Spleen (tissue), 11 donors: ENCODE data around the gene IFNLR1. TPM values are rescaled to one million over a fixed set of nuclear protein-coding genes. Genes with fewer than 3 reads are reported as not detected.

Experiments used
- DNase-seq: peaks from one replicate; pipeline ENCODE4 v3.0.0-alpha.2; 2020
- H3K27ac ChIP-seq, 8 donors: fragments of 200-600 bp; sonication (generic) in 7 of 8; 1 replicate in 4 of 8; 2 replicates in 4 of 8; pipeline versions ENCODE4 v1.5.0 to v1.8.0; 2016 to 2021; ENCODE audit warnings: inconsistent platforms in 4 of 8, mild to moderate bottlenecking in 4 of 8, moderate library complexity in 1 of 8
- H3K27me3 ChIP-seq, 7 donors: fragments of 200-600 bp; sonication (generic) in 6 of 7; replicated peaks in 1 of 7; 1 replicate in 4 of 7; 2 replicates in 3 of 7; pipeline versions ENCODE4 v1.5.0 to v1.8.0; 2016 to 2021; ENCODE audit warnings: inconsistent platforms in 3 of 7, mild to moderate bottlenecking in 1 of 7
- H3K36me3 ChIP-seq, 6 donors: fragments of 200-600 bp; sonication (generic) in 5 of 6; 1 replicate in 4 of 6; 2 replicates in 2 of 6; pipeline versions ENCODE4 v1.5.0 to v1.8.0; 2016 to 2021; ENCODE audit warnings: inconsistent platforms in 2 of 6
- H3K4me1 ChIP-seq, 6 donors: fragments of 200-600 bp; sonication (generic) in 5 of 6; 1 replicate in 3 of 6; 2 replicates in 3 of 6; pipeline versions ENCODE4 v1.5.0 to v1.8.0; 2016 to 2021; ENCODE audit warnings: inconsistent platforms in 3 of 6
- H3K4me3 ChIP-seq, 8 donors: fragments of 200-600 bp; sonication (generic) in 7 of 8; 1 replicate in 4 of 8; 2 replicates in 4 of 8; pipeline versions ENCODE4 v1.5.0 to v1.8.0; 2016 to 2021; ENCODE audit warnings: inconsistent platforms in 4 of 8, mild to moderate bottlenecking in 4 of 8, moderate library complexity in 2 of 8
- H3K9me3 ChIP-seq, 8 donors: fragments of 200-600 bp; sonication (generic) in 7 of 8; 1 replicate in 4 of 8; 2 replicates in 4 of 8; pipeline versions ENCODE4 v1.5.0 to v1.8.0; 2016 to 2021; ENCODE audit warnings: inconsistent platforms in 4 of 8
- POLR2A ChIP-seq, 3 donors: fragments of 450-650 bp; IDR thresholded peaks; one replicate each; pipeline ENCODE4 v1.5.1; 2017; ENCODE audit warnings: antibody characterized with exemption in 3 of 3, mild to moderate bottlenecking in 1 of 3
- POLR2AphosphoS5 ChIP-seq, 3 donors: sonication (generic); formaldehyde crosslinking; IDR thresholded peaks; one replicate each; pipeline ENCODE4 v1.5.1; 2017; ENCODE audit warnings: antibody characterized with exemption in 3 of 3
- WGBS, 5 donors: extraction: QIAGEN DNeasy Blood & Tissue Kit in 3 of 5; methylation state at CpG; one replicate each; pipeline versions ENCODE4 v1.1.5 to v1.1.7; 2013 to 2018; 5-methylcytosine and 5-hydroxymethylcytosine counted together
- intact Hi-C: fragments of 100-400 bp; cut with DNase I; formaldehyde crosslinking; loops from one replicate; pipeline ENCODE4 v1.15.0; 2023; ENCODE audit warnings: low total_unique reads
- polyA plus RNA-seq, 3 donors: library from polyadenylated mRNA; stranded (reverse); fragments of 200-250 nt; gene quantifications; one replicate each; pipeline ENCODE4 v1.2.1, GENCODE V29; 2013
- total RNA-seq, 7 donors: library from RNA; depleted of rRNA in 3 of 7; stranded (reverse); fragments of >200 nt in 3 of 7; fragmentation: NEBNext Ultra II Directional in 4 of 7; extraction: Animal tissue kit (Norgen Biotek cat#: 25700) in 4 of 7; gene quantifications; one replicate each; pipeline versions ENCODE4 v1.1.0 to v1.2.1, GENCODE V29; 2016 to 2021
- TF ChIP-seq, protein P1 (sequence below), 11 experiments: fragments of 200-600 bp in 7 of 11; fragments of 450-650 bp in 4 of 11; sonication (generic) in 4 of 11; IDR thresholded peaks in 8 of 11; conservative IDR thresholded peaks in 3 of 11; 1 replicate in 7 of 11; 2 replicates in 4 of 11; pipeline versions ENCODE4 v1.4.0 to v1.8.0; 2016 to 2021; ENCODE audit warnings: antibody characterized with exemption in 11 of 11, inconsistent platforms in 4 of 11, mild to moderate bottlenecking in 1 of 11
- donor health status: healthy with polysubstance abuse.
- donor health status: DM: no; HTN: no; CAD: no; lungs with moderate emphysema.
- donor health status: DM: no; HTN: no; CAD: no.
- donor health status: Bipolar disorder and iron deficiency.
- donor health status: healthy.
- donor health status: DM: no; HTN: no; CAD: no.
- donor health status: DM: yes; HTN: yes; CAD: no.

IFNLR1 gene
- total and polyA plus RNA-seq, 10 donors, result 1.7 to 8.9 (median 3.6) TPM

DNA sequence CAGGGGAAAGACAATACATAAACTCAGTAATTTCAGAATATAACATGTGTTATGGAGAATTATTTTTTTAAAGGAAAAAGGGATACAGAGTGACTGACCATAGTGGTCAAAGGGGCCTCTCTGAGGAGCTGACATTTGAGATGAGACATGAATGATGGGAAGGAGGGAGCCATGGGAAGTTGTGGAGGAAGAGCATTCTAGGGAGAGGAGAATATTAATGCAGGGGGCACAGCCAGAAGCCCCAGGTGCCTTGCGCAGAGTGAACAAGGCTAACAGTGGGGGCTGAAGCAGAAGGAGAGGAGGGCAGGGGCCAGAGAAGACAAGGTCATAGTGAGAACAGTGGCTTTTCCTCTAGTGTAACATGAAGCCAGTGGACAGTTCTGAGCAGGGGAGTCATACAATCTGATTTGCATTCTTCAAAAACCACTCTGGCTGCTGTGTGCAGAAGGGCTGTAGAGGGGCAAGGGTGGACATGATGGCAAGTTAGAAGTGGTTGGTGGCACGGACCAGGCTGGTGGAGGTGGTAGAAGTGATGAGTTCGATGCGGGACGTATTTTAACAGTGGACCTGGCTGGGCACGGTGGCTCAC is 28.2 kb upstream of the IFNLR1 start:
- Histone ChIP-seq H3K27me3 (peaks cover 0 to 50% (median 11%) of the 10 kb centered on the region in 7 donors), H3K4me1 (no peaks in the 10 kb centered on the region), H3K4me3 (no peak overlapping the region), H3K9me3 (peaks cover 0 to 7% (median 2%) of the 10 kb centered on the region in 8 donors), H3K36me3 (no peaks in the 10 kb centered on the region), H3K27ac (no peak overlapping the region)
- intact Hi-C loops, result no loop called here
- 80 to 88% (median 84%) methylated on average over 6 of the region's 6 CpGs for WGBS, 5 donors
- TF ChIP-seq POLR2AphosphoS5 (IDR thresholded peaks at IDR 0.05), result no peak
- TF ChIP-seq, protein P1, sequence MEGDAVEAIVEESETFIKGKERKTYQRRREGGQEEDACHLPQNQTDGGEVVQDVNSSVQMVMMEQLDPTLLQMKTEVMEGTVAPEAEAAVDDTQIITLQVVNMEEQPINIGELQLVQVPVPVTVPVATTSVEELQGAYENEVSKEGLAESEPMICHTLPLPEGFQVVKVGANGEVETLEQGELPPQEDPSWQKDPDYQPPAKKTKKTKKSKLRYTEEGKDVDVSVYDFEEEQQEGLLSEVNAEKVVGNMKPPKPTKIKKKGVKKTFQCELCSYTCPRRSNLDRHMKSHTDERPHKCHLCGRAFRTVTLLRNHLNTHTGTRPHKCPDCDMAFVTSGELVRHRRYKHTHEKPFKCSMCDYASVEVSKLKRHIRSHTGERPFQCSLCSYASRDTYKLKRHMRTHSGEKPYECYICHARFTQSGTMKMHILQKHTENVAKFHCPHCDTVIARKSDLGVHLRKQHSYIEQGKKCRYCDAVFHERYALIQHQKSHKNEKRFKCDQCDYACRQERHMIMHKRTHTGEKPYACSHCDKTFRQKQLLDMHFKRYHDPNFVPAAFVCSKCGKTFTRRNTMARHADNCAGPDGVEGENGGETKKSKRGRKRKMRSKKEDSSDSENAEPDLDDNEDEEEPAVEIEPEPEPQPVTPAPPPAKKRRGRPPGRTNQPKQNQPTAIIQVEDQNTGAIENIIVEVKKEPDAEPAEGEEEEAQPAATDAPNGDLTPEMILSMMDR (IDR thresholded peaks at IDR 0.05 in 8 of 11, conservative IDR thresholded peaks at IDR 0.05 in 3 of 11), result no peak
- TF ChIP-seq POLR2A (IDR thresholded peaks at IDR 0.05), result no peak
- DNase-seq, result no peak

DNA sequence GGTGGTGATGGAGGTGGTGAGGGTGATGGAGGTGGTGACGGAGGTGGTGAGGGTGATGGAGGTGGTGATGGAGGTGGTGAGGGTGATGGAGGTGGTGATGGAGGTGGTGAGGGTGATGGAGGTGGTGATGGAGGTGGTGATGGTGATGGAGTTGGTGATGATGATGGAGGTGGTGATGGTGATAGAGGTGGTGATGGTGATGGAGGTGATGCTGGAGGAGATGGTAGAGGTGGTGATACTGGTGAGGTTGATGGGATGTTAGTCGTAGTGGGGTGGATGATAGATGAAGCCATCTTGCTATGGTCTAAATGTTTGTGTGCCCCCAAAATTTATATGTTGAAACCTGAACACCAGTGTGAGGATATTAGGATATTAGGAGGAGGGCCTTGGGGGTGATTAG is 25.3 kb upstream of the IFNLR1 start:
- 42 to 98% (median 90%) methylated on average over 1 to 2 of the region's 2 CpGs for WGBS, 5 donors
- H3K4me1 ChIP-seq, result no peaks in the 10 kb centered on the region
- TF ChIP-seq POLR2A (IDR thresholded peaks at IDR 0.05) (no peak), POLR2AphosphoS5 (IDR thresholded peaks at IDR 0.05) (no peak)
- TF ChIP-seq, protein P1 (IDR thresholded peaks at IDR 0.05 in 8 of 11, conservative IDR thresholded peaks at IDR 0.05 in 3 of 11), result no peak

DNA sequence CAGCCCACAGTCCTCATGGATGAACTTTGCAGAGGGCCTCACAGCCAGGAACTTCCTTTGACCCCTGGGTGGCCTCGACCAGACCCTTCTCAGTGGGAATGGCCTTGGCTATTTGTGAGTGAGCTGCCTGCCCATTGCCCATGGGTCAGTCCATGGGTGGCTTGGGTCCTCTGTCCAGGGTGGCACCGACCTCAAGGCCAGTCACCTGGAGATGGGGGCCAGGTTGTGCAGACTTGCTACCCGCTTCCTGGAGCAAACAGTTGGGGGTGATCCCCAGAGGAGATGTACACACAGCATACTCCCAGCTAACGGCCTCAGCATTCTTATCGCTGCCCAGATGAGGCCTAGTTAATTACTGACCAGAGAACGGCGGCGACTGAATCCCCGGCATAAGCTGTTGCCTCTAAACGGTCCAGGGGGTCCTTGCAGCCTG is 23.1 kb upstream of the IFNLR1 start:
- intact Hi-C loops, result no loop called here
- TF ChIP-seq POLR2AphosphoS5 (IDR thresholded peaks at IDR 0.05) (no peak), POLR2A (IDR thresholded peaks at IDR 0.05) (no peak)
- TF ChIP-seq, protein P1 (IDR thresholded peaks at IDR 0.05 in 8 of 11, conservative IDR thresholded peaks at IDR 0.05 in 3 of 11), result no peak
- 82 to 88% (median 85%) methylated on average over 8 to 10 of the region's 10 CpGs for WGBS, 5 donors
- peaks cover 0 to 31% (median under 1%) of the 10 kb centered on the region in 7 donors for H3K27me3 ChIP-seq
- no peak for DNase-seq
- H3K4me3 ChIP-seq, result no peak overlapping the region
- H3K27ac ChIP-seq, result no peak overlapping the region
- no peaks in the 10 kb centered on the region for H3K36me3 ChIP-seq
- no peaks in the 10 kb centered on the region for H3K4me1 ChIP-seq
- H3K9me3 ChIP-seq, result peaks cover 0 to 7% (median 2%) of the 10 kb centered on the region in 8 donors

More for the DNA sequence above, 25.3 kb upstream of the IFNLR1 start:
- H3K4me3 ChIP-seq, result no peak overlapping the region
- no peak overlapping the region for H3K27ac ChIP-seq
- peaks cover 0 to 7% (median 2%) of the 10 kb centered on the region in 8 donors for H3K9me3 ChIP-seq
- intact Hi-C loops, result no loop called here
- no peak for DNase-seq
- no peaks in the 10 kb centered on the region for H3K36me3 ChIP-seq
- H3K27me3 ChIP-seq, result peaks cover 0 to 32% (median 11%) of the 10 kb centered on the region in 7 donors

DNA sequence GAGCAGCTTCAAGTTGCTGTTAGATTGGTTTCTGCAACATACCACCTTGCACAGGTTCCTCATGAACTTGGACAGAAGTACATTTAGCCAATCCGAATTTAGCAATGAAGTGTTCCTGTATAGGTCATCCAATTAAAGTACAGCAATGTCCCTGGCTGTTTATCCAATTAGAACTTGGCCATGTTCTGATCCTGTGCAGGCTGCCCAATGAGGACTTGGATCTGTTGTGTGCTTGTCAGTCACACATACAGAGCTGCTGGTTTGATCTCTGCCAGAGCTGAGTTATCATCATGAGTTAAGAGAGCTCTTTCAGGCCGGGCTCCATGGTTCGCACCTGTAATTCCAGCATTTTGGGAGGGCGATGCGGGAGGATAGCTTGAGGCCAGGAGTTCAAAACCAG is 22.0 kb upstream of the IFNLR1 start:
- Histone ChIP-seq H3K9me3 (peaks cover 0 to 7% (median 2%) of the 10 kb centered on the region in 8 donors), H3K4me3 (no peak overlapping the region), H3K27ac (no peak overlapping the region), H3K4me1 (no peaks in the 10 kb centered on the region), H3K36me3 (no peaks in the 10 kb centered on the region), H3K27me3 (peaks cover 0 to 22% (median 0%) of the 10 kb centered on the region in 7 donors)
- DNase-seq, result no peak
- WGBS, 5 donors, result 89 to 97% (median 95%) methylated on average over 5 of the region's 5 CpGs
- TF ChIP-seq POLR2A (IDR thresholded peaks at IDR 0.05) (no peak), POLR2AphosphoS5 (IDR thresholded peaks at IDR 0.05) (no peak)
- TF ChIP-seq, protein P1 (IDR thresholded peaks at IDR 0.05 in 8 of 11, conservative IDR thresholded peaks at IDR 0.05 in 3 of 11), result no peak
- intact Hi-C loops, result loop anchor here (10.0 kb wide), 1 partner anchor 426 kb away; no protein-coding TSS in a partner anchor
